Endodermal cell (in vitro differentiated cells): ENCODE measurements around the gene ATP2A1. TPM values are rescaled to one million over a fixed set of nuclear protein-coding genes. Genes with fewer than 3 reads are reported as not detected.
"Not testable (repeated sequence)": the region's sequence is repeated elsewhere in the genome, so short reads cannot be mapped to it uniquely, and the experiment has no call there.

ENCODE experiments used
- DNase-seq: peaks from one replicate; pipeline ENCODE4 v3.0.0-alpha.2; 2017
- H3K27ac ChIP-seq: 2 replicates; pipeline ENCODE4 v1.5.1; 2013; ENCODE audit warnings: mild to moderate bottlenecking, low read depth, low read length, moderate library complexity
- H3K27me3 ChIP-seq: 2 replicates; pipeline ENCODE4 v1.6.1; 2013; ENCODE audit warnings: mild to moderate bottlenecking, low read length, moderate library complexity; ENCODE audit not compliant: insufficient read depth, control insufficient read depth, poor library complexity, severe bottlenecking
- H3K36me3 ChIP-seq: 2 replicates; pipeline ENCODE4 v1.7.0; 2013; ENCODE audit warnings: mild to moderate bottlenecking, low read length, moderate library complexity; ENCODE audit not compliant: control insufficient read depth, insufficient read depth
- H3K4me1 ChIP-seq: one replicate; pipeline ENCODE4 v1.7.0; 2013; ENCODE audit warnings: low read length; ENCODE audit not compliant: control insufficient read depth, insufficient read depth
- H3K4me3 ChIP-seq: 2 replicates; pipeline ENCODE4 v1.5.1; 2013; ENCODE audit warnings: mild to moderate bottlenecking, low read length, moderate library complexity
- H3K9ac ChIP-seq: 2 replicates; pipeline ENCODE4 v1.6.1; 2013; ENCODE audit warnings: mild to moderate bottlenecking, low read length, moderate library complexity; ENCODE audit not compliant: poor library complexity, severe bottlenecking; ENCODE audit errors: extremely low read depth
- H3K9me3 ChIP-seq: 2 replicates; pipeline ENCODE4 v1.6.1; 2013; ENCODE audit warnings: mild to moderate bottlenecking, low read length, moderate library complexity; ENCODE audit not compliant: control insufficient read depth
- H3K27ac Mint-ChIP-seq: 2 replicates; pipeline ENCODE4 v1.8.0; 2020; ENCODE audit warnings: mixed read lengths
- H3K27me3 Mint-ChIP-seq: 2 replicates; pipeline ENCODE4 v1.8.0; 2021; ENCODE audit warnings: mild to moderate bottlenecking, mixed read lengths; ENCODE audit not compliant: insufficient read depth
- H3K36me3 Mint-ChIP-seq: 2 replicates; pipeline ENCODE4 v1.8.0; 2020; ENCODE audit warnings: low read depth, mixed read lengths
- H3K4me1 Mint-ChIP-seq: 2 replicates; pipeline ENCODE4 v1.8.0; 2020; ENCODE audit warnings: mixed read lengths
- H3K4me3 Mint-ChIP-seq: 2 replicates; pipeline ENCODE4 v1.8.0; 2020; ENCODE audit warnings: mild to moderate bottlenecking, moderate library complexity, mixed read lengths
- H3K9me3 Mint-ChIP-seq: 2 replicates; pipeline ENCODE4 v1.8.0; 2020; ENCODE audit warnings: mild to moderate bottlenecking, mixed read lengths
- WGBS, 2 experiments: methylation state at CpG; one replicate each; pipeline versions ENCODE4 v1.1.5 to v1.1.7; 2013; ENCODE audit warnings: missing lambda C conversion rate in 2 of 2, mixed read lengths in 1 of 2; ENCODE audit not compliant: insufficient coverage in 1 of 2, insufficient read length in 1 of 2; 5-methylcytosine and 5-hydroxymethylcytosine counted together
- total RNA-seq, 2 donors: library from RNA; stranded (reverse); fragmentation: NEBNext Ultra II Directional in 1 of 2; extraction: Animal tissue kit (Norgen Biotek cat#: 25700) in 1 of 2; gene quantifications; 2 replicates in 1 of 2; 3 replicates in 1 of 2; pipeline ENCODE4 v1.2.1, GENCODE V29; 2021
- TF ChIP-seq, protein P1 (sequence below): fragments of 200-600 bp; sonication (generic); conservative IDR thresholded peaks from 2 replicates; pipeline ENCODE4 v1.5.0; 2021; ENCODE audit warnings: antibody characterized with exemption, mild to moderate bottlenecking

Gene ATP2A1
- total RNA-seq, 2 donors from 2014 or later = 4.7 to 7.7 TPM

GRCh38 chr16:28880955-28881354 lies 2.7 kb downstream of the ATP2A1 start:
- H3K4me3 Mint-ChIP-seq = peak overlapping the region; percentile 79
- Histone ChIP-seq H3K9ac (no peak overlapping the region), H3K4me3 (no peak overlapping the region), H3K9me3 (no peaks in the 10 kb centered on the region), H3K36me3 (no peaks in the 10 kb centered on the region), H3K27ac (no peak overlapping the region), H3K27me3 (peaks cover 13% of the 10 kb centered on the region), H3K4me1 (peaks cover 3% of the 10 kb centered on the region)
- WGBS, 2 experiments = 76 to 88% methylated on average over 2 to 4 of the region's 4 CpGs
- no peak for DNase-seq
- H3K27ac Mint-ChIP-seq = no peak overlapping the region
- peaks cover 23% of the 10 kb centered on the region for H3K27me3 Mint-ChIP-seq
- H3K4me1 Mint-ChIP-seq = peaks cover 10% of the 10 kb centered on the region
- H3K9me3 Mint-ChIP-seq = no peaks in the 10 kb centered on the region
- TF ChIP-seq, protein P1, sequence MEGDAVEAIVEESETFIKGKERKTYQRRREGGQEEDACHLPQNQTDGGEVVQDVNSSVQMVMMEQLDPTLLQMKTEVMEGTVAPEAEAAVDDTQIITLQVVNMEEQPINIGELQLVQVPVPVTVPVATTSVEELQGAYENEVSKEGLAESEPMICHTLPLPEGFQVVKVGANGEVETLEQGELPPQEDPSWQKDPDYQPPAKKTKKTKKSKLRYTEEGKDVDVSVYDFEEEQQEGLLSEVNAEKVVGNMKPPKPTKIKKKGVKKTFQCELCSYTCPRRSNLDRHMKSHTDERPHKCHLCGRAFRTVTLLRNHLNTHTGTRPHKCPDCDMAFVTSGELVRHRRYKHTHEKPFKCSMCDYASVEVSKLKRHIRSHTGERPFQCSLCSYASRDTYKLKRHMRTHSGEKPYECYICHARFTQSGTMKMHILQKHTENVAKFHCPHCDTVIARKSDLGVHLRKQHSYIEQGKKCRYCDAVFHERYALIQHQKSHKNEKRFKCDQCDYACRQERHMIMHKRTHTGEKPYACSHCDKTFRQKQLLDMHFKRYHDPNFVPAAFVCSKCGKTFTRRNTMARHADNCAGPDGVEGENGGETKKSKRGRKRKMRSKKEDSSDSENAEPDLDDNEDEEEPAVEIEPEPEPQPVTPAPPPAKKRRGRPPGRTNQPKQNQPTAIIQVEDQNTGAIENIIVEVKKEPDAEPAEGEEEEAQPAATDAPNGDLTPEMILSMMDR = no peak
- H3K36me3 Mint-ChIP-seq = no peaks in the 10 kb centered on the region

- H3K4me3 ChIP-seq, H3K27ac ChIP-seq, H3K4me1 Mint-ChIP-seq, H3K9me3 ChIP-seq, H3K36me3 Mint-ChIP-seq, H3K27ac Mint-ChIP-seq, H3K4me1 ChIP-seq, H3K9ac ChIP-seq, H3K36me3 ChIP-seq, H3K9me3 Mint-ChIP-seq, DNase-seq, H3K4me3 Mint-ChIP-seq: not testable (repeated sequence)
- 82 to 93% methylated on average over 2 to 4 of the region's 4 CpGs for WGBS, 2 experiments
- peaks cover 23% of the 10 kb centered on the region for H3K27me3 Mint-ChIP-seq
- peaks cover 13% of the 10 kb centered on the region for H3K27me3 ChIP-seq
Measured at GRCh38 chr16:28881565-28881964, 3.3 kb downstream of the ATP2A1 start.

DNA sequence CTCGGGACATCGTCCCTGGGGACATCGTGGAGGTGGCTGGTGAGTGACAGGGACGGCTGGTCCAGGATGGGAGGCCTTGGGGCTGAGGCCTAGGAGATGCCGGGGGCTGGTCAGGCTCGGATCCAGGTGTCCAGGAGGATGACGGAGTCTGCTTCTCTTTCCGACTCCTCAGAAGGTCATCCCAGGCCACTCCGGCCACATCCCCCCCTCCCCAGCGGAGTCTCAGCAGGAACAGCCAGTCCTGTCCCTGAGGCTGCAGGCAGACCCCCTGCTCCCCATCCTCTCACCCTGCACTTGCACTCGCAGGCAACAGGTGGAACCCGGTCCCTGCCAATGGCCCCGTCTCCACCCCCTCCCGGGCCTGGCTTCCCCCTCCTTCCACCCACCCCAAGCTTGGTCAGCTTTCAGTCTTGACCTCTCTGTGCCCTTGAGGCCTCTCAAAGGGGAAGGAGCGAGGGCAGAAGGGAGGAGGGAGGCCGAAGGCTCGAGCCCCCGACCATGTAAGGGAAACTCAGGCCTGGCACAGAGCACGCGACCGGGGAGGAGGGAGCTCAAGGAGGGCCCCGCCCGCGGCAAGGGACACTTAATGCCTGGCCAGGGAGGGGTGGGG lies 4.4 kb downstream of the ATP2A1 start:
- DNase-seq = peak; percentile 70
- Histone ChIP-seq H3K27ac (no peak overlapping the region), H3K9ac (no peak overlapping the region), H3K4me1 (peaks cover 3% of the 10 kb centered on the region), H3K36me3 (no peaks in the 10 kb centered on the region), H3K9me3 (no peaks in the 10 kb centered on the region), H3K27me3 (peaks cover 13% of the 10 kb centered on the region), H3K4me3 (no peak overlapping the region)
- H3K9me3 Mint-ChIP-seq = no peaks in the 10 kb centered on the region
- no peak overlapping the region for H3K4me3 Mint-ChIP-seq
- 72 to 79% methylated on average over 10 to 24 of the region's 24 CpGs for WGBS, 2 experiments
- peaks cover 23% of the 10 kb centered on the region for H3K27me3 Mint-ChIP-seq
- TF ChIP-seq, protein P1 = no peak
- H3K27ac Mint-ChIP-seq = no peak overlapping the region
- H3K36me3 Mint-ChIP-seq = no peaks in the 10 kb centered on the region
- H3K4me1 Mint-ChIP-seq = peaks cover 7% of the 10 kb centered on the region
